HG02870 (cell line): ENCODE results near the gene KLK1.
"Not testable (repeated sequence)": the region's sequence is repeated elsewhere in the genome, so short reads cannot be mapped to it uniquely, and the experiment has no call there.

Experiments
- ATAC-seq: cut with Tn5 transposase; IDR thresholded peaks from one replicate; pipeline ENCODE4 v1.9.1; 2021; ENCODE audit warnings: mild to moderate bottlenecking, moderate library complexity; ENCODE audit not compliant: unreplicated experiment

KLK1 gene

GRCh38 chr19:50794074-50794875 lies 29.3 kb downstream of the KLK1 start:
- ATAC-seq: no peak

- ATAC-seq: no peak
Measured at GRCh38 chr19:50793558-50794065, 30.0 kb downstream of the KLK1 start.

- ATAC-seq: no peak
Measured at GRCh38 chr19:50792272-50793250, 31.0 kb downstream of the KLK1 start.

GRCh38 chr19:50791594-50792271 lies 31.9 kb downstream of the KLK1 start:
- no peak for ATAC-seq

- no peak for ATAC-seq
Measured at GRCh38 chr19:50790922-50791467, 32.6 kb downstream of the KLK1 start.

- ATAC-seq: no peak
Measured at GRCh38 chr19:50790396-50790795, 33.2 kb downstream of the KLK1 start, which contains the start of gene ACP4. Gene ACP4, plus strand, starts transcription at chr19:50790415. Its CDS starts 0 bp downstream, at chr19:50790415.

- no peak for ATAC-seq
Measured at GRCh38 chr19:50785329-50785728, 38.3 kb downstream of the KLK1 start.

GRCh38 chr19:50784710-50785109 lies 38.9 kb downstream of the KLK1 start:
- no peak for ATAC-seq

- not testable (repeated sequence) for ATAC-seq
Measured at GRCh38 chr19:50783848-50784152, 39.8 kb downstream of the KLK1 start.

GRCh38 chr19:50780753-50781435 lies 42.7 kb downstream of the KLK1 start:
- no peak for ATAC-seq

- no peak for ATAC-seq
Measured at GRCh38 chr19:50779504-50780457, 43.8 kb downstream of the KLK1 start.

- no peak for ATAC-seq
Measured at GRCh38 chr19:50778906-50779430, 44.6 kb downstream of the KLK1 start.

- ATAC-seq: no peak
Measured at GRCh38 chr19:50777830-50778303, 45.7 kb downstream of the KLK1 start.

- no peak for ATAC-seq
Measured at GRCh38 chr19:50777261-50777660, 46.3 kb downstream of the KLK1 start.

- no peak for ATAC-seq
Measured at GRCh38 chr19:50776131-50776530, 47.5 kb downstream of the KLK1 start.

- not testable (repeated sequence) for ATAC-seq
Measured at GRCh38 chr19:50773454-50773853, 50.1 kb downstream of the KLK1 start.

GRCh38 chr19:50772912-50773311 lies 50.7 kb downstream of the KLK1 start:
- not testable (repeated sequence) for ATAC-seq

- no peak for ATAC-seq
Measured at GRCh38 chr19:50772476-50772875, 51.1 kb downstream of the KLK1 start.

- ATAC-seq: no peak
Measured at GRCh38 chr19:50770888-50771287, 52.7 kb downstream of the KLK1 start.
